HG02588 (cell line): ENCODE measurements around the gene DUOXA1.

Experiments
- ATAC-seq: cut with Tn5 transposase; IDR thresholded peaks from one replicate; pipeline ENCODE4 v1.9.1; 2021; ENCODE audit warnings: mild to moderate bottlenecking, moderate library complexity; ENCODE audit not compliant: unreplicated experiment

The DUOXA1 gene

GRCh38 chr15:45133561-45133920 is 3.9 kb upstream of the DUOXA1 start:
- ATAC-seq = no peak

- no peak for ATAC-seq
These were observed 3.3 kb upstream of the DUOXA1 start for GRCh38 chr15:45132844-45133560.

GRCh38 chr15:45131510-45131909 is 1.8 kb upstream of the DUOXA1 start:
- ATAC-seq = no peak

- no peak for ATAC-seq
These were observed 767 bp upstream of the DUOXA1 start for GRCh38 chr15:45130291-45131000.

- ATAC-seq = no peak
These were observed 574 bp downstream of the DUOXA1 start for GRCh38 chr15:45128971-45129639.

GRCh38 chr15:45126535-45127158 is 3.0 kb downstream of the DUOXA1 start:
- no peak for ATAC-seq

GRCh38 chr15:45123397-45123796 is 6.3 kb downstream of the DUOXA1 start:
- ATAC-seq = no peak

- no peak for ATAC-seq
These were observed 7.0 kb downstream of the DUOXA1 start for GRCh38 chr15:45122719-45123118.

- ATAC-seq = no peak
These were observed 7.8 kb downstream of the DUOXA1 start for GRCh38 chr15:45121706-45122417.

- ATAC-seq = peak; percentile 48
These were observed 8.7 kb downstream of the DUOXA1 start for GRCh38 chr15:45121020-45121419.

- no peak for ATAC-seq
These were observed 9.4 kb downstream of the DUOXA1 start for GRCh38 chr15:45120081-45120972.

- ATAC-seq = no peak
These were observed 10.7 kb downstream of the DUOXA1 start for GRCh38 chr15:45118996-45119395.

GRCh38 chr15:45118131-45118588 is 11.5 kb downstream of the DUOXA1 start:
- ATAC-seq = peak; percentile 86

GRCh38 chr15:45117308-45118130 is 12.2 kb downstream of the DUOXA1 start:
- ATAC-seq = no peak

- no peak for ATAC-seq
These were observed 13.0 kb downstream of the DUOXA1 start for GRCh38 chr15:45116482-45117307.

GRCh38 chr15:45116006-45116481 is 13.6 kb downstream of the DUOXA1 start:
- ATAC-seq = no peak

GRCh38 chr15:45115312-45115820 is 14.3 kb downstream of the DUOXA1 start:
- no peak for ATAC-seq

- no peak for ATAC-seq
These were observed 15.0 kb downstream of the DUOXA1 start for GRCh38 chr15:45114751-45115085.
